H1 (cell line): ENCODE measurements around the gene PXDN. TPM values are rescaled to one million over a fixed set of nuclear protein-coding genes. Genes with fewer than 3 reads are reported as not detected.

Experiments used
- CTCF ChIA-PET: fragments of 300-600 bp; sonication (Branson Sonifier 250); formaldehyde crosslinking; loops from one replicate; lab custom pipeline; 2021; ENCODE audit not compliant: partially characterized antibody; lab: Charles Lee
- POLR2A ChIA-PET: fragments of 300-600 bp; sonication (Branson Sonifier 250); formaldehyde crosslinking; loops from one replicate; lab custom pipeline; 2021; ENCODE audit warnings: inconsistent platforms; ENCODE audit not compliant: partially characterized antibody; lab: Charles Lee
- DNase-seq, 2 experiments: peaks; one replicate each; pipeline versions ENCODE4 v3.0.0 to v3.0.0-alpha.2; 2010 to 2022; ENCODE audit warnings: low spot score in 2 of 2, low read depth in 1 of 2, mixed read lengths in 1 of 2
- FAIRE-seq: peaks from 2 replicates; lab custom pipeline; 2011; peaks lifted over from hg19 to GRCh38; lab: Jason Lieb, UNC
- H2AFZ ChIP-seq: 2 replicates; pipeline ENCODE4 v1.8.1; 2012; ENCODE audit warnings: low read length, inconsistent platforms
- H2AK5ac ChIP-seq: 2 replicates; pipeline ENCODE4 v1.6.1; 2013; ENCODE audit warnings: low read depth, low read length
- H2BK120ac ChIP-seq: replicated peaks from 2 replicates; pipeline ENCODE3; 2013; ENCODE audit warnings: low read depth, low read length, inconsistent platforms
- H2BK12ac ChIP-seq: 2 replicates; pipeline ENCODE4 v1.6.1; 2013; ENCODE audit warnings: low read depth, low read length
- H2BK15ac ChIP-seq: 2 replicates; pipeline ENCODE4 v1.6.1; 2013; ENCODE audit warnings: low read length
- H2BK20ac ChIP-seq: 2 replicates; pipeline ENCODE4 v1.6.1; 2013; ENCODE audit warnings: low read length
- H2BK5ac ChIP-seq: 2 replicates; pipeline ENCODE4 v1.6.1; 2013; ENCODE audit warnings: low read depth, low read length
- H3K14ac ChIP-seq: 2 replicates; pipeline ENCODE4 v1.6.1; 2013; ENCODE audit warnings: inconsistent platforms; ENCODE audit not compliant: insufficient read length
- H3K18ac ChIP-seq: 2 replicates; pipeline ENCODE4 v1.6.1; 2013; ENCODE audit warnings: low read length; ENCODE audit errors: extremely low read depth
- H3K23ac ChIP-seq: 2 replicates; pipeline ENCODE4 v1.6.1; 2013; ENCODE audit warnings: inconsistent platforms; ENCODE audit not compliant: insufficient read length
- H3K23me2 ChIP-seq: 2 replicates; pipeline ENCODE4 v1.6.1; 2013; ENCODE audit warnings: low read depth, low read length
- H3K27ac ChIP-seq: 2 replicates; pipeline ENCODE4 v1.6.1; 2011; ENCODE audit warnings: low read depth, low read length, inconsistent platforms
- H3K27me3 ChIP-seq, 4 experiments: replicated peaks in 1 of 4; 1 replicate in 1 of 4; 2 replicates in 3 of 4; pipeline versions ENCODE4 v1.6.1 to v1.8.1; 2011 to 2013; ENCODE audit warnings: low read length in 3 of 4, mild to moderate bottlenecking in 3 of 4, inconsistent platforms in 2 of 4, mixed read lengths in 2 of 4, moderate library complexity in 1 of 4; ENCODE audit not compliant: control insufficient read depth in 3 of 4, insufficient read depth in 3 of 4; ENCODE audit errors: extremely low read depth in 1 of 4
- H3K36me3 ChIP-seq, 4 experiments: 2 replicates each; pipeline versions ENCODE4 v1.6.1 to v1.8.1; 2011 to 2013; ENCODE audit warnings: mild to moderate bottlenecking in 4 of 4, low read length in 3 of 4, moderate library complexity in 2 of 4, control low read depth in 1 of 4, inconsistent platforms in 1 of 4; ENCODE audit not compliant: insufficient read depth in 4 of 4, control insufficient read depth in 2 of 4
- H3K4ac ChIP-seq: replicated peaks from 2 replicates; pipeline ENCODE3; 2013; ENCODE audit warnings: low read length, low read depth, mixed read lengths, inconsistent platforms; ENCODE audit not compliant: insufficient read length
- H3K4me1 ChIP-seq, 4 experiments: replicated peaks in 1 of 4; 1 replicate in 1 of 4; 2 replicates in 3 of 4; pipeline versions ENCODE4 v1.6.1 to v1.8.1; 2011 to 2013; ENCODE audit warnings: low read length in 3 of 4, inconsistent platforms in 2 of 4, mixed read lengths in 1 of 4; ENCODE audit not compliant: insufficient read depth in 4 of 4, control insufficient read depth in 3 of 4
- H3K4me2 ChIP-seq, 2 experiments: 2 replicates each; pipeline versions ENCODE4 v1.6.1 to v1.8.1; 2011 to 2013; ENCODE audit warnings: low read depth in 2 of 2, low read length in 2 of 2, control low read depth in 1 of 2, inconsistent platforms in 1 of 2, mild to moderate bottlenecking in 1 of 2; ENCODE audit not compliant: insufficient read depth in 1 of 2
- H3K4me3 ChIP-seq, 4 experiments: fragments of 200-600, 300-600 bp in 1 of 4; sonication (generic), shearing (Covaris generic), sonication (Bioruptor Twin) in 1 of 4; 2 replicates each; pipeline versions ENCODE4 v1.5.1 to v1.8.1; 2011 to 2016; ENCODE audit warnings: low read length in 4 of 4, low read depth in 3 of 4, control low read depth in 2 of 4, inconsistent platforms in 2 of 4, mild to moderate bottlenecking in 2 of 4, mixed read lengths in 1 of 4, moderate library complexity in 1 of 4; ENCODE audit not compliant: insufficient read depth in 2 of 4; ENCODE audit errors: extremely low read depth in 1 of 4
- H3K56ac ChIP-seq: replicated peaks from 2 replicates; pipeline ENCODE3; 2013; ENCODE audit warnings: low read depth, mild to moderate bottlenecking, mixed read lengths, low read length, inconsistent platforms; ENCODE audit not compliant: insufficient read length
- H3K79me1 ChIP-seq: 2 replicates; pipeline ENCODE4 v1.6.1; 2013; ENCODE audit warnings: low read depth, low read length, control low read depth
- H3K79me2 ChIP-seq, 2 experiments: 2 replicates each; pipeline versions ENCODE4 v1.6.1 to v1.8.1; 2012 to 2013; ENCODE audit warnings: low read length in 2 of 2, mild to moderate bottlenecking in 2 of 2, inconsistent platforms in 1 of 2; ENCODE audit not compliant: insufficient read depth in 2 of 2, control insufficient read depth in 1 of 2
- H3K9ac ChIP-seq, 4 experiments: replicated peaks in 1 of 4; 1 replicate in 1 of 4; 2 replicates in 3 of 4; pipeline versions ENCODE4 v1.6.1 to v1.8.1; 2011 to 2013; ENCODE audit warnings: low read depth in 3 of 4, low read length in 3 of 4, control low read depth in 2 of 4, mild to moderate bottlenecking in 2 of 4, moderate library complexity in 2 of 4, inconsistent platforms in 1 of 4; ENCODE audit errors: extremely low read depth in 1 of 4
- H3K9me3 ChIP-seq, 2 experiments: 2 replicates each; pipeline versions ENCODE4 v1.6.1 to v1.8.1; 2012 to 2013; ENCODE audit warnings: mild to moderate bottlenecking in 2 of 2, moderate library complexity in 2 of 2, control low read depth in 1 of 2, inconsistent platforms in 1 of 2, low read depth in 1 of 2, low read length in 1 of 2, mixed read lengths in 1 of 2; ENCODE audit not compliant: insufficient read depth in 2 of 2
- H4K20me1 ChIP-seq, 2 experiments: replicated peaks in 1 of 2; 2 replicates each; pipeline versions ENCODE3 to v1.8.1; 2011 to 2013; ENCODE audit warnings: inconsistent platforms in 2 of 2, low read length in 2 of 2, mild to moderate bottlenecking in 1 of 2; ENCODE audit not compliant: insufficient read depth in 2 of 2, control insufficient read depth in 1 of 2
- H4K5ac ChIP-seq: 2 replicates; pipeline ENCODE4 v1.6.1; 2013; ENCODE audit warnings: low read length, low read depth, mixed read lengths, inconsistent platforms; ENCODE audit not compliant: insufficient read length
- H4K8ac ChIP-seq: 2 replicates; pipeline ENCODE4 v1.8.0; 2013; ENCODE audit warnings: mild to moderate bottlenecking, moderate library complexity, low read length, inconsistent platforms; ENCODE audit not compliant: insufficient read depth; ENCODE audit errors: extremely low read depth
- H4K91ac ChIP-seq: replicated peaks from 2 replicates; pipeline ENCODE3; 2013; ENCODE audit warnings: low read length, mixed read lengths, inconsistent platforms; ENCODE audit not compliant: insufficient read length
- ASH2L ChIP-seq: fragments of 200-600, 300-600 bp; sonication (generic); IDR thresholded peaks from one replicate; pipeline ENCODE4 v1.7.1; 2017; ENCODE audit warnings: low read length
- CREB1 ChIP-seq: IDR thresholded peaks from 2 replicates; pipeline ENCODE4 v1.6.1; 2012; ENCODE audit warnings: inconsistent platforms
- EZH2 ChIP-seq: fragments of 200-600 bp; sonication (generic); IDR thresholded peaks from 2 replicates; pipeline ENCODE4 v1.7.1; 2012; ENCODE audit warnings: low read depth, mild to moderate bottlenecking, moderate library complexity, low read length, inconsistent platforms; ENCODE audit not compliant: severe bottlenecking
- PHF8 ChIP-seq: fragments of 200-600 bp; sonication (generic); conservative IDR thresholded peaks from 2 replicates; pipeline ENCODE4 v1.7.1; 2012; ENCODE audit warnings: low read depth, mild to moderate bottlenecking, inconsistent platforms, low read length, moderate library complexity
- WGBS, 2 experiments: shearing (Covaris generic) in 1 of 2; methylation state at CpG; one replicate each; pipeline versions ENCODE4 v1.1.6 to v1.1.7; 2013 to 2015; ENCODE audit warnings: low lambda C conversion rate in 2 of 2, mixed read lengths in 2 of 2, inconsistent platforms in 1 of 2, low coverage in 1 of 2, missing lambda C conversion rate in 1 of 2; ENCODE audit not compliant: insufficient replicate concordance in 2 of 2, insufficient coverage in 1 of 2, insufficient read length in 1 of 2; ENCODE audit errors: extremely low coverage in 1 of 2, missing lambda C conversion rate in 1 of 2; 5-methylcytosine and 5-hydroxymethylcytosine counted together
- polyA plus RNA-seq, 7 experiments: library from polyadenylated mRNA; depleted of rRNA in 3 of 7; stranded (reverse) in 5 of 7; unstranded in 2 of 7; fragments of >200 nt in 5 of 7; fragments of 200-250 nt in 2 of 7; gene quantifications; 1 replicate in 5 of 7; 2 replicates in 1 of 7; 4 replicates in 1 of 7; pipeline versions ENCODE4 v1.2.1 to v1.2.3, GENCODE V29; 2011 to 2013; ENCODE audit warnings: missing spikeins in 2 of 7, mixed read lengths in 2 of 7
- total RNA-seq: library from RNA; stranded (reverse); fragmentation: NEBNext Ultra II Directional; extraction: Animal tissue kit (Norgen Biotek cat#: 25700); gene quantifications from 2 replicates; pipeline ENCODE4 v1.2.1, GENCODE V29; 2021

Gene PXDN
- total and polyA plus RNA-seq, 2 of the 8 experiments (the other 6 are each of a cell fraction or from before 2014, with no cell fraction given): 104 to 141 TPM

GRCh38 chr2:1671916-1672315 is 72.4 kb downstream of the PXDN start:
- no peak overlapping the region for H4K5ac ChIP-seq
- no peak overlapping the region for H3K23ac ChIP-seq
- TF ChIP-seq CREB1 (no peak), PHF8 (no peak), EZH2 (no peak), ASH2L (no peak)

More at GRCh38 chr2:1671916-1672315, 72.4 kb downstream of the PXDN start:
- WGBS, 2 experiments: 95% methylated on average over 3 of the region's 3 CpGs; no CpG with 5 or more reads in 1 of the 2 experiments
- no peaks in the 10 kb centered on the region for H3K79me1 ChIP-seq
- H3K14ac ChIP-seq: no peak overlapping the region
- H3K9me3 ChIP-seq: no peaks in the 10 kb centered on the region
- no peak overlapping the region for H3K27ac ChIP-seq
- no peak overlapping the region for H3K4me3 ChIP-seq
- H3K9ac ChIP-seq: no peak overlapping the region
- DNase-seq (peak in 1 of 2 experiments; percentile 11), FAIRE-seq (no peak)
- no peak overlapping the region for H2AFZ ChIP-seq
- H2BK120ac ChIP-seq: no peak overlapping the region
- H3K27me3 ChIP-seq: no peaks in the 10 kb centered on the region
- no peak overlapping the region for H4K8ac ChIP-seq
- H3K4ac ChIP-seq: no peak overlapping the region
- no peak overlapping the region for H2AK5ac ChIP-seq
- H2BK5ac ChIP-seq: no peak overlapping the region
- no peaks in the 10 kb centered on the region for H3K4me1 ChIP-seq
- no peak overlapping the region for H3K56ac ChIP-seq
- H4K20me1 ChIP-seq: peaks cover 3 to 6% of the 10 kb centered on the region in 2 experiments
- ChIA-PET CTCF (interaction anchor here (0.8 to 3.1 kb wide), 6 partner anchors 15 to 121 kb away, joined by 3 to 9 read pairs (median 3); no protein-coding TSS in a partner anchor), POLR2A (no interaction called here)
- no peak overlapping the region for H2BK20ac ChIP-seq
- peaks cover 20 to 38% (median 34%) of the 10 kb centered on the region in 4 experiments for H3K36me3 ChIP-seq
- H2BK15ac ChIP-seq: no peak overlapping the region
- no peak overlapping the region for H3K4me2 ChIP-seq
- H3K18ac ChIP-seq: no peak overlapping the region
- H3K79me2 ChIP-seq: no peaks in the 10 kb centered on the region
- no peak overlapping the region for H4K91ac ChIP-seq
- no peaks in the 10 kb centered on the region for H3K23me2 ChIP-seq
- H2BK12ac ChIP-seq: no peak overlapping the region
